Erythroblast (primary cell): ENCODE results near the gene ADCY4.

Source experiments
- GATA1 ChIP-seq: IDR thresholded peaks from 2 replicates; pipeline ENCODE4 v1.6.1; 2011; ENCODE audit warnings: low read depth, mild to moderate bottlenecking, control low read depth, low read length, moderate library complexity
- POLR2A ChIP-seq: IDR thresholded peaks from 2 replicates; pipeline ENCODE4 v1.6.1; 2011; ENCODE audit warnings: mild to moderate bottlenecking, low read length

- TF ChIP-seq POLR2A = no peak
- no peak for TF ChIP-seq GATA1
These were observed 21.0 kb downstream of the ADCY4 start for GRCh38 chr14:24313913-24314312.
